K562 (cell line): ENCODE results near the gene REG4. TPM values are rescaled to one million over a fixed set of nuclear protein-coding genes. Genes with fewer than 3 reads are reported as not detected.

Experiments
- ATAC-seq: fragments of 200-7000 bp; cut with Tn5 transposase; 3 replicates; pipeline ENCODE4 v1.9.1; 2020; ENCODE audit warnings: moderate library complexity
- BruUV-seq: library from RNA; stranded (reverse); fragments of 400-500 nt; replicated peaks from 2 replicates; lab custom pipeline; 2021; lab: Mats Ljungman, UMichigan
- CTCF ChIA-PET: fragments of 300-600 bp; formaldehyde crosslinking; extraction: SDS; loops from one replicate; lab custom pipeline; 2021; ENCODE audit warnings: low intra/inter-chr PET ratio; lab: Yijun Ruan, JAX
- POLR2A ChIA-PET: fragments of 300-600, 350-650 bp; sonication (Branson Sonifier 250); formaldehyde crosslinking; extraction: SDS; loops from one replicate; lab custom pipeline; 2021; ENCODE audit warnings: antibody characterized with exemption, inconsistent platforms; lab: Yijun Ruan, JAX
- DNase-seq, 4 experiments: peaks; one replicate each; pipeline versions ENCODE4 v3.0.0 to v3.0.0-alpha.2; 2011 to 2018; ENCODE audit warnings: low spot score in 3 of 4, mixed read lengths in 3 of 4; ENCODE audit errors: extremely low read depth in 1 of 4
- FAIRE-seq: peaks from 2 replicates; lab custom pipeline; 2011; peaks lifted over from hg19 to GRCh38; lab: Jason Lieb, UNC
- H2AFZ ChIP-seq: 2 replicates; pipeline ENCODE4 v1.6.0; 2011; ENCODE audit warnings: low read depth, low read length, control low read depth, inconsistent platforms
- H3K27ac ChIP-seq: fragments of 200-600 bp; 3 replicates; pipeline ENCODE4 v1.8.0; 2011; ENCODE audit warnings: low read depth, mild to moderate bottlenecking, control low read depth, inconsistent platforms, low read length, moderate library complexity, mixed read lengths; ENCODE audit errors: extremely low read depth
- H3K27me3 ChIP-seq, 2 experiments: fragments of 300-600 bp in 1 of 2; 2 replicates in 1 of 2; 3 replicates in 1 of 2; pipeline versions ENCODE4 v1.6.0 to v1.8.0; 2011; ENCODE audit warnings: inconsistent platforms in 2 of 2, low read length in 2 of 2, mild to moderate bottlenecking in 1 of 2, mixed read lengths in 1 of 2, moderate library complexity in 1 of 2; ENCODE audit not compliant: control insufficient read depth in 2 of 2, insufficient read depth in 2 of 2
- H3K36me3 ChIP-seq: fragments of 300-600 bp; 3 replicates; pipeline ENCODE4 v1.8.0; 2011; ENCODE audit warnings: mild to moderate bottlenecking, low read length, inconsistent platforms; ENCODE audit not compliant: control insufficient read depth, insufficient read depth
- H3K4me1 ChIP-seq, 2 experiments: fragments of 200-600 bp in 1 of 2; replicated peaks in 1 of 2; 2 replicates in 1 of 2; 3 replicates in 1 of 2; pipeline versions ENCODE4 v1.5.1 to v1.8.0; 2011; ENCODE audit warnings: inconsistent platforms in 2 of 2, low read length in 2 of 2, mild to moderate bottlenecking in 1 of 2, mixed read lengths in 1 of 2, moderate library complexity in 1 of 2; ENCODE audit not compliant: control insufficient read depth in 2 of 2, insufficient read depth in 2 of 2
- H3K4me2 ChIP-seq: 2 replicates; pipeline ENCODE4 v1.6.1; 2011; ENCODE audit warnings: low read length, control low read depth, inconsistent platforms, mixed read lengths; ENCODE audit not compliant: insufficient read depth
- H3K4me3 ChIP-seq: fragments of 200-600 bp; sonication (generic), shearing (Covaris generic); 2 replicates; pipeline ENCODE4 v1.5.1; 2016; ENCODE audit warnings: control low read depth, inconsistent platforms
- H3K79me2 ChIP-seq: fragments of 200-600 bp; 3 replicates; pipeline ENCODE4 v1.8.0; 2011; ENCODE audit warnings: low read length, inconsistent platforms; ENCODE audit not compliant: control insufficient read depth, insufficient read depth
- H3K9ac ChIP-seq, 2 experiments: 2 replicates each; pipeline versions ENCODE4 v1.6.0 to v1.6.1; 2011; ENCODE audit warnings: low read depth in 2 of 2, low read length in 2 of 2, control low read depth in 1 of 2, inconsistent platforms in 1 of 2, mild to moderate bottlenecking in 1 of 2, mixed read lengths in 1 of 2; ENCODE audit not compliant: insufficient read depth in 1 of 2
- H3K9me1 ChIP-seq: one replicate; pipeline ENCODE4 v1.6.0; 2011; ENCODE audit warnings: inconsistent platforms, mild to moderate bottlenecking, low read length, moderate library complexity; ENCODE audit not compliant: control insufficient read depth, insufficient read depth
- H3K9me3 ChIP-seq: replicated peaks from 2 replicates; pipeline ENCODE4 v1.5.1; 2011; ENCODE audit warnings: low read depth, low read length, inconsistent platforms; ENCODE audit not compliant: control insufficient read depth, insufficient read depth
- H4K20me1 ChIP-seq: replicated peaks from 2 replicates; pipeline ENCODE4 v1.6.1; 2011; ENCODE audit warnings: low read length, inconsistent platforms, mixed read lengths; ENCODE audit not compliant: control insufficient read depth, insufficient read depth
- CTBP1 ChIP-seq: fragments of 450-650 bp; IDR thresholded peaks from 2 replicates; pipeline ENCODE4 v1.6.1; 2016; ENCODE audit warnings: borderline replicate concordance
- DPF2 ChIP-seq: fragments of 450-650 bp; IDR thresholded peaks from 2 replicates; pipeline ENCODE4 v1.6.1; 2016
- ESRRB ChIP-seq: fragments of 250-450 bp; sonication (Bioruptor Pico); IDR thresholded peaks from 2 replicates; pipeline ENCODE4 v1.5.0; 2020; ENCODE audit warnings: mild to moderate bottlenecking, moderate library complexity, borderline replicate concordance
- IRF9 ChIP-seq: fragments of 450-650 bp; IDR thresholded peaks from 2 replicates; pipeline ENCODE4 v1.6.1; 2016; ENCODE audit warnings: missing biosample characterization, missing genetic modification characterization
- POLR2G ChIP-seq: fragments of 200-400 bp; formaldehyde crosslinking; IDR thresholded peaks from 2 replicates; pipeline ENCODE4 v1.6.1; 2017; ENCODE audit warnings: low read depth, mild to moderate bottlenecking, antibody characterized with exemption, low read length, moderate library complexity
- TARDBP ChIP-seq: fragments of 450-650 bp; IDR thresholded peaks from 2 replicates; pipeline ENCODE4 v1.6.1; 2016
- TGIF2 ChIP-seq: sonication (generic); formaldehyde crosslinking; IDR thresholded peaks from 2 replicates; pipeline ENCODE4 v1.8.1; 2022; ENCODE audit warnings: mild to moderate bottlenecking, missing genetic modification reagents, moderate library complexity
- TRIM24 ChIP-seq, 2 experiments: fragments of 450-650 bp; IDR thresholded peaks; 2 replicates each; pipeline ENCODE4 v1.6.1; 2016
- ZNF445 ChIP-seq: fragments of 250-450 bp; sonication (Bioruptor Pico); IDR thresholded peaks from 2 replicates; pipeline ENCODE4 v1.4.0; 2020; ENCODE audit warnings: low read depth, mild to moderate bottlenecking, moderate library complexity
- ZNF57 ChIP-seq: fragments of 450-650 bp; formaldehyde crosslinking; IDR thresholded peaks from 2 replicates; pipeline ENCODE4 v1.4.0; 2020; ENCODE audit warnings: mild to moderate bottlenecking, moderate library complexity
- WGBS: fragments of 100-300 bp; shearing (Covaris generic); methylation state at CpG from one replicate; pipeline ENCODE4 v1.1.6; 2016; ENCODE audit warnings: low coverage, mixed read lengths; ENCODE audit not compliant: insufficient coverage; ENCODE audit errors: missing lambda C conversion rate; 5-methylcytosine and 5-hydroxymethylcytosine counted together
- in situ Hi-C: fragments of 300-500 bp; cut with MboI; formaldehyde crosslinking; loops from 4 replicates; pipeline ENCODE4 v1.15.0; 2018; ENCODE audit warnings: inconsistent platforms, mixed read lengths
- intact Hi-C: fragments of 100-400 bp; cut with micrococcal nuclease; formaldehyde crosslinking; loops from 2 replicates; pipeline ENCODE4 v1.14.2; 2022
- polyA plus RNA-seq, 8 experiments: library from polyadenylated mRNA; depleted of rRNA in 4 of 8; stranded (reverse) in 5 of 8; unstranded in 3 of 8; fragments of >200 nt; fragmentation: Nextera tagmentation in 2 of 8; fragmentation: Illumina TruSeq in 1 of 8; extraction: Ambion mirVana in 2 of 8; extraction: Trizol in 1 of 8; gene quantifications; 2 replicates each; pipeline versions ENCODE4 v1.2.1 to v1.2.3, GENCODE V29; 2011 to 2014; ENCODE audit warnings: inconsistent platforms in 1 of 8, missing spikeins in 1 of 8
- total RNA-seq, 7 experiments: library from RNA; depleted of rRNA in 6 of 7; stranded (reverse); fragments of >200 nt in 6 of 7; fragmentation: Illumina TruSeq in 2 of 7; extraction: Trizol in 2 of 7; gene quantifications; 2 replicates each; pipeline versions ENCODE4 v1.2.1 to v1.2.3, GENCODE V29; 2011 to 2021; ENCODE audit warnings: low replicate concordance in 1 of 7

Gene REG4
- total and polyA plus RNA-seq, 9 of the 15 experiments (the other 6 are each of a cell fraction or from before 2014, with no cell fraction given): not detected

- no peaks in the 10 kb centered on the region for H3K9me3 ChIP-seq
- no TSS peak for BruUV-seq
- TF ChIP-seq TRIM24 (IDR thresholded peaks at IDR 0.05) (no peak), IRF9 (no peak), CTBP1 (no peak), TGIF2 (CRISPR knock-in tag) (no peak), DPF2 (no peak), ZNF445 (no peak), TARDBP (no peak), ESRRB (CRISPR knock-in tag) (no peak), ZNF57 (CRISPR knock-in tag) (no peak), POLR2G (no peak)
- in situ Hi-C loops: no loop called here
- no peak overlapping the region for H3K27ac ChIP-seq
- 4% methylated on average over 2 of the region's 2 CpGs for WGBS
- H3K79me2 ChIP-seq: no peaks in the 10 kb centered on the region
- FAIRE-seq: no peak
- no peaks in the 10 kb centered on the region for H3K9me1 ChIP-seq
- H3K4me3 ChIP-seq: no peak overlapping the region
- peaks cover 0 to 17% of the 10 kb centered on the region in 2 experiments; a peak in 2 of 5 replicates for H3K4me1 ChIP-seq
- POLR2A ChIA-PET: interaction anchor here (1.5 kb wide), 1 partner anchor 9 kb away, joined by 4 read pairs; no protein-coding TSS in a partner anchor
- H3K9ac ChIP-seq: no peak overlapping the region
- H2AFZ ChIP-seq: no peak overlapping the region
- H4K20me1 ChIP-seq: no peaks in the 10 kb centered on the region
- H3K36me3 ChIP-seq: no peaks in the 10 kb centered on the region
- H3K27me3 ChIP-seq: peaks cover 5 to 9% of the 10 kb centered on the region in 2 experiments; a peak in 4 of 5 replicates
- no peak for ATAC-seq
- H3K4me2 ChIP-seq: no peak overlapping the region
- no peak for DNase-seq
- CTCF ChIA-PET: no interaction called here
- intact Hi-C loops: no loop called here
Measured at GRCh38 chr1:119811985-119812557, 811 bp upstream of the REG4 start.
